Measurements from ENCODE around the gene IKZF2. TPM values are rescaled to one million over a fixed set of nuclear protein-coding genes. Genes with fewer than 3 reads are reported as not detected.

The IKZF2 gene
- total and polyA plus RNA-seq, 9 of the 15 experiments (the other 6 are each of a cell fraction or from before 2014, with no cell fraction given): 0.04 to 0.54 (median 0.22) TPM

DNA sequence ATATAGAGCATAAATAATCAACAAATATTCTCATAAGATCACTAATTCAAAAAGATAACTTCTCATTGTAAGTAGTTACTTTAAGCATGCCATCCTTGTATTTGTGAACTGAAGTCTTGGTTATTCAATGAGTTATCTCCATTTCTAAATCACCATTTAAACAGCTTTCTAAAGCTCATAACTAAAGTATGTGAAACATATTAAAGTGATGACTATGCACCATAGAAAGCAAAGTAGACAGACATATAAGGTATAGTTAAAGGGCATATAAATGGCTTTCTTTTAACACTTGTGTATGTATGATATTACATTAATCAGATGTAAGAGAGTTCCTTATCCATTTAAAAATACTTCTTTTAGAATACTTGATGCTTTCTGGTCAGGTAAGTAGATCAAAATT, 83.5 kb downstream of the IKZF2 start (continued):
- TF ChIP-seq, protein P1, sequence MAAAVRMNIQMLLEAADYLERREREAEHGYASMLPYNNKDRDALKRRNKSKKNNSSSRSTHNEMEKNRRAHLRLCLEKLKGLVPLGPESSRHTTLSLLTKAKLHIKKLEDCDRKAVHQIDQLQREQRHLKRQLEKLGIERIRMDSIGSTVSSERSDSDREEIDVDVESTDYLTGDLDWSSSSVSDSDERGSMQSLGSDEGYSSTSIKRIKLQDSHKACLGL (CRISPR knock-in tag; IDR thresholded peaks at IDR 0.05; ENCODE audit: borderline replicate concordance, poor library complexity, severe bottlenecking): no peak

- no peaks in the 10 kb centered on the region for H3K27me3 ChIP-seq (ENCODE audit: control insufficient read depth in 2 of 2, insufficient read depth in 2 of 2, low read length in 2 of 2)
- no peaks in the 10 kb centered on the region for H3K4me1 ChIP-seq (replicated peaks in 1 of 2; ENCODE audit: control insufficient read depth in 2 of 2, insufficient read depth in 2 of 2, low read length in 2 of 2)
- no peaks in the 10 kb centered on the region for H3K9me3 ChIP-seq (replicated peaks; ENCODE audit: control insufficient read depth, insufficient read depth, low read depth, low read length)
- H3K36me3 ChIP-seq (ENCODE audit: control insufficient read depth, insufficient read depth, low read length): no peaks in the 10 kb centered on the region
- ChIA-PET POLR2A (no interaction called here), CTCF (ENCODE audit: low intra/inter-chr PET ratio) (no interaction called here)
- H4K20me1 ChIP-seq (replicated peaks; ENCODE audit: control insufficient read depth, insufficient read depth, low read length): no peaks in the 10 kb centered on the region
- H3K79me2 ChIP-seq (ENCODE audit: control insufficient read depth, insufficient read depth, low read length): no peaks in the 10 kb centered on the region
- no peak for DNase-seq (ENCODE audit: extremely low read depth in 1 of 4, low spot score in 3 of 4)
- no TSS peak for BruUV-seq (replicated peaks)
- WGBS (ENCODE audit: insufficient coverage, low coverage, missing lambda C conversion rate): 0% methylated on average over 1 of the region's 1 CpG
- in situ Hi-C loops (cut with MboI) (no loop called here), intact Hi-C loops (cut with micrococcal nuclease) (no loop called here)
- H2AFZ ChIP-seq (ENCODE audit: low read depth, low read length): no peak overlapping the region
- no peak for FAIRE-seq
- no peak overlapping the region for H3K4me3 ChIP-seq
- no peak for ATAC-seq
- no peak overlapping the region for H3K9ac ChIP-seq (ENCODE audit: insufficient read depth in 1 of 2, low read depth in 2 of 2, low read length in 2 of 2)
- no peaks in the 10 kb centered on the region for H3K9me1 ChIP-seq (ENCODE audit: control insufficient read depth, insufficient read depth, low read length)
- no peak overlapping the region for H3K4me2 ChIP-seq (ENCODE audit: insufficient read depth, low read length)
- H3K27ac ChIP-seq (ENCODE audit: extremely low read depth, low read depth, low read length): no peak overlapping the region
- no peak for TF ChIP-seq GABPB2 (CRISPR knock-in tag; conservative IDR thresholded peaks at IDR 0.05)
- no peak for TF ChIP-seq NCOA4 (IDR thresholded peaks at IDR 0.05; ENCODE audit: partially characterized antibody)
- no peak for TF ChIP-seq CEBPB (tag; IDR thresholded peaks at IDR 0.05)
- no peak for TF ChIP-seq ZNF384 (IDR thresholded peaks at IDR 0.05; ENCODE audit: low read depth, low read length)
- no peak for TF ChIP-seq ZNF780A (CRISPR knock-in tag; IDR thresholded peaks at IDR 0.05)
- TF ChIP-seq KDM2B (CRISPR knock-in tag; IDR thresholded peaks at IDR 0.05): no peak
- no peak for TF ChIP-seq ZNF184 (CRISPR knock-in tag; IDR thresholded peaks at IDR 0.05)
- TF ChIP-seq NONO (IDR thresholded peaks at IDR 0.05; ENCODE audit: low read depth in 2 of 2, low read length in 1 of 2): no peak
- no peak for TF ChIP-seq ZNF140 (CRISPR knock-in tag; IDR thresholded peaks at IDR 0.05)
- no peak for TF ChIP-seq TBP (optimal IDR thresholded peaks at IDR 0.05; ENCODE audit: low read depth, low read length)
- no peak for TF ChIP-seq CHCHD3 (CRISPR knock-in tag; IDR thresholded peaks at IDR 0.05)
- TF ChIP-seq, protein P2, sequence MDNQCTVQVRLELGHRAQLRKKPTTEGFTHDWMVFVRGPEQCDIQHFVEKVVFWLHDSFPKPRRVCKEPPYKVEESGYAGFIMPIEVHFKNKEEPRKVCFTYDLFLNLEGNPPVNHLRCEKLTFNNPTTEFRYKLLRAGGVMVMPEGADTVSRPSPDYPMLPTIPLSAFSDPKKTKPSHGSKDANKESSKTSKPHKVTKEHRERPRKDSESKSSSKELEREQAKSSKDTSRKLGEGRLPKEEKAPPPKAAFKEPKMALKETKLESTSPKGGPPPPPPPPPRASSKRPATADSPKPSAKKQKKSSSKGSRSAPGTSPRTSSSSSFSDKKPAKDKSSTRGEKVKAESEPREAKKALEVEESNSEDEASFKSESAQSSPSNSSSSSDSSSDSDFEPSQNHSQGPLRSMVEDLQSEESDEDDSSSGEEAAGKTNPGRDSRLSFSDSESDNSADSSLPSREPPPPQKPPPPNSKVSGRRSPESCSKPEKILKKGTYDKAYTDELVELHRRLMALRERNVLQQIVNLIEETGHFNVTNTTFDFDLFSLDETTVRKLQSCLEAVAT (IDR thresholded peaks at IDR 0.05): no peak
- TF ChIP-seq, protein P3, sequence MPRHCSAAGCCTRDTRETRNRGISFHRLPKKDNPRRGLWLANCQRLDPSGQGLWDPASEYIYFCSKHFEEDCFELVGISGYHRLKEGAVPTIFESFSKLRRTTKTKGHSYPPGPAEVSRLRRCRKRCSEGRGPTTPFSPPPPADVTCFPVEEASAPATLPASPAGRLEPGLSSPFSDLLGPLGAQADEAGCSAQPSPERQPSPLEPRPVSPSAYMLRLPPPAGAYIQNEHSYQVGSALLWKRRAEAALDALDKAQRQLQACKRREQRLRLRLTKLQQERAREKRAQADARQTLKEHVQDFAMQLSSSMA (CRISPR knock-in tag; IDR thresholded peaks at IDR 0.05): no peak
- no peak for TF ChIP-seq KDM4B (IDR thresholded peaks at IDR 0.05; ENCODE audit: borderline replicate concordance in 2 of 2, low read depth in 1 of 2)
- no peak for TF ChIP-seq ZNF584 (CRISPR knock-in tag; IDR thresholded peaks at IDR 0.05; ENCODE audit: low read depth)
Observed at GRCh38 chr2:213066443-213066743, 85.0 kb downstream of the IKZF2 start.
